Endothelial cell of umbilical vein (primary cell): ENCODE results near the gene IL24. TPM values are rescaled to one million over a fixed set of nuclear protein-coding genes. Genes with fewer than 3 reads are reported as not detected.

Experiments used
- BruUV-seq: library from RNA; stranded (reverse); fragments of 400-500 nt; replicated peaks from 2 replicates; lab custom pipeline; 2021; lab: Mats Ljungman, UMichigan
- CTCF ChIA-PET: fragments of 300-600, 350-600 bp; sonication (Branson Sonifier 250); formaldehyde crosslinking; loops from one replicate; lab custom pipeline; 2021; ENCODE audit warnings: antibody characterized with exemption, inconsistent platforms; lab: Charles Lee
- POLR2A ChIA-PET: fragments of 300-600, 350-600 bp; sonication (Branson Sonifier 250); formaldehyde crosslinking; loops from one replicate; lab custom pipeline; 2021; ENCODE audit warnings: antibody characterized with exemption, inconsistent platforms; lab: Charles Lee
- DNase-seq: peaks from one replicate; pipeline ENCODE4 v3.0.0-alpha.2; 2011; ENCODE audit warnings: low read depth, low spot score
- FAIRE-seq: peaks from 2 replicates; lab custom pipeline; 2011; peaks lifted over from hg19 to GRCh38; lab: Jason Lieb, UNC
- H2AFZ ChIP-seq: 2 replicates; pipeline ENCODE4 v1.6.0; 2012; ENCODE audit warnings: low read depth, low read length, control low read depth, inconsistent platforms
- H3K27ac ChIP-seq: 2 replicates; pipeline ENCODE4 v1.5.1; 2011; ENCODE audit warnings: low read depth, mild to moderate bottlenecking, control low read depth, low read length, moderate library complexity; ENCODE audit not compliant: insufficient read depth
- H3K27me3 ChIP-seq, 2 experiments: 2 replicates each; pipeline versions ENCODE4 v1.6.0 to v1.6.1; 2011; ENCODE audit warnings: low read length in 2 of 2, mixed read lengths in 1 of 2; ENCODE audit not compliant: control insufficient read depth in 2 of 2, insufficient read depth in 2 of 2
- H3K36me3 ChIP-seq, 2 experiments: 2 replicates in 1 of 2; 3 replicates in 1 of 2; pipeline ENCODE4 v1.5.1; 2011; ENCODE audit warnings: low read length in 2 of 2, mild to moderate bottlenecking in 1 of 2, moderate library complexity in 1 of 2; ENCODE audit not compliant: control insufficient read depth in 2 of 2, insufficient read depth in 2 of 2; ENCODE audit errors: extremely low read depth in 1 of 2
- H3K4me1 ChIP-seq: 3 replicates; pipeline ENCODE4 v1.5.1; 2011; ENCODE audit warnings: mild to moderate bottlenecking, low read length; ENCODE audit not compliant: control insufficient read depth, insufficient read depth; ENCODE audit errors: extremely low read depth
- H3K4me2 ChIP-seq: 2 replicates; pipeline ENCODE4 v1.6.1; 2011; ENCODE audit warnings: low read length, control low read depth, mixed read lengths; ENCODE audit not compliant: insufficient read depth
- H3K4me3 ChIP-seq, 3 experiments: fragments of 200-600 bp in 1 of 3; sonication (generic), shearing (Covaris generic) in 1 of 3; replicated peaks in 1 of 3; 2 replicates each; pipeline ENCODE4 v1.5.1; 2011 to 2016; ENCODE audit warnings: control low read depth in 3 of 3, low read length in 3 of 3, mild to moderate bottlenecking in 2 of 3, inconsistent platforms in 1 of 3, low read depth in 1 of 3, moderate library complexity in 1 of 3; ENCODE audit not compliant: insufficient read depth in 1 of 3
- H3K79me2 ChIP-seq: 2 replicates; pipeline ENCODE4 v1.6.0; 2012; ENCODE audit warnings: low read length, inconsistent platforms; ENCODE audit not compliant: control insufficient read depth, insufficient read depth
- H3K9ac ChIP-seq: replicated peaks from 2 replicates; pipeline ENCODE3; 2011; ENCODE audit warnings: low read length, control low read depth; ENCODE audit not compliant: insufficient read depth; ENCODE audit errors: extremely low read depth
- H3K9me1 ChIP-seq: replicated peaks from 3 replicates; pipeline ENCODE4 v1.6.0; 2011; ENCODE audit warnings: mild to moderate bottlenecking, low read length; ENCODE audit not compliant: control insufficient read depth, insufficient read depth; ENCODE audit errors: extremely low read depth
- H3K9me3 ChIP-seq: replicated peaks from 2 replicates; pipeline ENCODE4 v1.5.1; 2012; ENCODE audit warnings: low read length, inconsistent platforms; ENCODE audit not compliant: control insufficient read depth, insufficient read depth
- H4K20me1 ChIP-seq: replicated peaks from 2 replicates; pipeline ENCODE3; 2011; ENCODE audit warnings: mild to moderate bottlenecking, low read length; ENCODE audit not compliant: control insufficient read depth, insufficient read depth; ENCODE audit errors: extremely low read depth
- EZH2 ChIP-seq: IDR thresholded peaks from 2 replicates; pipeline ENCODE4 v1.6.1; 2012; ENCODE audit warnings: borderline replicate concordance, low read depth, mild to moderate bottlenecking, moderate library complexity, low read length, inconsistent platforms; ENCODE audit not compliant: severe bottlenecking
- FOS ChIP-seq: IDR thresholded peaks from 2 replicates; pipeline ENCODE4 v1.6.1; 2011; ENCODE audit warnings: mild to moderate bottlenecking, low read length, moderate library complexity, borderline replicate concordance; ENCODE audit not compliant: insufficient read depth
- GATA2 ChIP-seq: IDR thresholded peaks from 2 replicates; pipeline ENCODE4 v1.7.0; 2011; ENCODE audit warnings: low read depth, mild to moderate bottlenecking, moderate library complexity, mixed read lengths, low read length; ENCODE audit not compliant: insufficient read length, insufficient read depth
- JUN ChIP-seq: IDR thresholded peaks from 2 replicates; pipeline ENCODE4 v1.6.1; 2011; ENCODE audit warnings: borderline replicate concordance, low read depth; ENCODE audit not compliant: insufficient read length, insufficient read depth
- MYC ChIP-seq: IDR thresholded peaks from one replicate; pipeline ENCODE4 v1.6.1; 2011; ENCODE audit warnings: mild to moderate bottlenecking, low read depth, low read length
- POLR2A ChIP-seq: IDR thresholded peaks from 2 replicates; pipeline ENCODE4 v1.6.1; 2012; ENCODE audit warnings: low read depth, mild to moderate bottlenecking, control low read depth, low read length
- POLR2AphosphoS5 ChIP-seq: IDR thresholded peaks from 2 replicates; pipeline ENCODE4 v1.6.1; 2012; ENCODE audit warnings: low read depth, mild to moderate bottlenecking, control low read depth, low read length, moderate library complexity; ENCODE audit not compliant: insufficient read depth
- dilution Hi-C: fragments of 300-500 bp; cut with MboI; formaldehyde crosslinking; loops from one replicate; pipeline ENCODE4 v1.15.0; 2019; ENCODE audit warnings: low sequenced_read_pairs; ENCODE audit not compliant: extremely low pct_ligation_motif_present
- intact Hi-C: fragments of 100-400 bp; cut with micrococcal nuclease; formaldehyde crosslinking; loops from one replicate; pipeline ENCODE4 v1.10.0; 2022
- polyA plus RNA-seq, 4 experiments: library from polyadenylated mRNA; depleted of rRNA in 3 of 4; stranded (reverse) in 3 of 4; unstranded in 1 of 4; fragments of >200 nt; gene quantifications; 2 replicates each; pipeline versions ENCODE4 v1.2.1 to v1.2.3, GENCODE V29; 2011 to 2012; ENCODE audit warnings: missing spikeins in 1 of 4
- total RNA-seq: library from RNA; stranded (reverse); gene quantifications from 2 replicates; pipeline ENCODE4 v1.2.3, GENCODE V29; 2021
- TF ChIP-seq, protein P1 (sequence below): IDR thresholded peaks from 2 replicates; pipeline ENCODE4 v1.6.1; 2011; ENCODE audit not compliant: insufficient read depth, insufficient read length
- TF ChIP-seq, protein P2 (sequence below), 2 donors: IDR thresholded peaks; 1 replicate in 1 of 2; 2 replicates in 1 of 2; pipeline ENCODE4 v1.5.1; 2011; ENCODE audit warnings: low read length in 2 of 2, mild to moderate bottlenecking in 2 of 2, moderate library complexity in 2 of 2, control low read depth in 1 of 2, inconsistent platforms in 1 of 2, low read depth in 1 of 2; ENCODE audit not compliant: insufficient read depth in 1 of 2; ENCODE audit errors: extremely low read depth in 1 of 2

The IL24 gene
- total and polyA plus RNA-seq, 2 donors (not counting 3 experiments of a cell fraction or from before 2014, with no cell fraction given): not detected

DNA sequence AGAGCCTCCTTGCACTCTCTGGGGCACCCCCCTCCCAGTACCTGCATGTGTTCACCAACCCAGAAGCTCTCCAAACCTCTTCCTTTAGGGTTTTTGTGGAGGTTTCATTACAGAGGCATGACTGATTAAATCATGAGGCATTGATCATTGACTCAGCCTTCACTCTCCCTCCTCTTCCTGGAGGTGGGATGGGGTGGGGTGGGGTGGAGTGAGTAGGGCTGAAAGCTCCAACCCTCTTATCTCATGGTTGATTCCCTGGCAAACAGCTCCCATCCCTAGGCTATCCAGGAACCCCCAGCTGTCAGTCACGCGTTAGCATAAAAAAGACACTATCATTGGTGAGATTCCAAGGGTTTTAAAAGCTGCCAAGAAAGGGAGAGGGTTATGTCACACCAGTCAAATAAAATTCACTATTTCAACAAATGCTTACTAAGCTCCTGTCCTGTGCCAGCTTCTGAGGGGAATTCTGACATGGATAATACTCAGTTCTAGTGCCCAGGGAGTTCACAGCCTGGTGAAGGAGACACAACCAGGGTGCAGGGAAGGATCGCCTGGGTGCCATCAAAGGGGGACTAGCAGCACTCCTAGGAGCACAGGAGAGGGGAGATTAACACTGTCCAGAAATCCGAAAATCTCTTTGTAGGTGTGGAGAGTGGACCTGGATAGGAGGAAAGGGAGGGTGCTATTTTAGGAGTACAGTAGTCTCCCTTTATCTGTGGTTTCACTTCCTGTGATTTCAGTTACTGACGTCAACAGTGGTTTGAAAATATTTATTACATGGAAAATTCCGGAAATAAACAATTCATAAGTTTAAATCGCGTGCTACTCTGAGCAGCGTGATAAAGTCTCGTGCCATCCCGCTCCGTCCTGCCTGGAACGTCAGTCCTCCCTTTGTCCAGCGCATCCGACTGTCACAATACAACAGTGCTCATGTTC lies 6.8 kb upstream of the IL24 start:
- Histone ChIP-seq H3K9me1 (no peaks in the 10 kb centered on the region), H3K9ac (no peak overlapping the region), H3K9me3 (no peaks in the 10 kb centered on the region), H2AFZ (no peak overlapping the region), H3K27ac (no peak overlapping the region), H4K20me1 (no peaks in the 10 kb centered on the region), H3K4me1 (no peaks in the 10 kb centered on the region), H3K27me3 (peaks cover 3 to 6% of the 10 kb centered on the region in 2 experiments), H3K36me3 (no peaks in the 10 kb centered on the region), H3K4me3 (no peak overlapping the region), H3K79me2 (no peaks in the 10 kb centered on the region), H3K4me2 (no peak overlapping the region)
- BruUV-seq: no TSS peak
- DNase-seq (no peak), FAIRE-seq (no peak)
- dilution Hi-C loops: no loop called here
- ChIA-PET POLR2A (no interaction called here), CTCF (no interaction called here)
- TF ChIP-seq POLR2AphosphoS5 (no peak), FOS (no peak), JUN (no peak), MYC (no peak), EZH2 (no peak), GATA2 (no peak), POLR2A (no peak)
- TF ChIP-seq, protein P1, sequence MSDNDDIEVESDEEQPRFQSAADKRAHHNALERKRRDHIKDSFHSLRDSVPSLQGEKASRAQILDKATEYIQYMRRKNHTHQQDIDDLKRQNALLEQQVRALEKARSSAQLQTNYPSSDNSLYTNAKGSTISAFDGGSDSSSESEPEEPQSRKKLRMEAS: no peak
- TF ChIP-seq, protein P2, sequence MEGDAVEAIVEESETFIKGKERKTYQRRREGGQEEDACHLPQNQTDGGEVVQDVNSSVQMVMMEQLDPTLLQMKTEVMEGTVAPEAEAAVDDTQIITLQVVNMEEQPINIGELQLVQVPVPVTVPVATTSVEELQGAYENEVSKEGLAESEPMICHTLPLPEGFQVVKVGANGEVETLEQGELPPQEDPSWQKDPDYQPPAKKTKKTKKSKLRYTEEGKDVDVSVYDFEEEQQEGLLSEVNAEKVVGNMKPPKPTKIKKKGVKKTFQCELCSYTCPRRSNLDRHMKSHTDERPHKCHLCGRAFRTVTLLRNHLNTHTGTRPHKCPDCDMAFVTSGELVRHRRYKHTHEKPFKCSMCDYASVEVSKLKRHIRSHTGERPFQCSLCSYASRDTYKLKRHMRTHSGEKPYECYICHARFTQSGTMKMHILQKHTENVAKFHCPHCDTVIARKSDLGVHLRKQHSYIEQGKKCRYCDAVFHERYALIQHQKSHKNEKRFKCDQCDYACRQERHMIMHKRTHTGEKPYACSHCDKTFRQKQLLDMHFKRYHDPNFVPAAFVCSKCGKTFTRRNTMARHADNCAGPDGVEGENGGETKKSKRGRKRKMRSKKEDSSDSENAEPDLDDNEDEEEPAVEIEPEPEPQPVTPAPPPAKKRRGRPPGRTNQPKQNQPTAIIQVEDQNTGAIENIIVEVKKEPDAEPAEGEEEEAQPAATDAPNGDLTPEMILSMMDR (IDR thresholded peaks at IDR 0.05; ENCODE audit: extremely low read depth in 1 of 2, insufficient read depth in 1 of 2, low read depth in 1 of 2, low read length in 2 of 2): no peak
- intact Hi-C loops: no loop called here
